Thyroid gland (tissue), 4 donors: ENCODE measurements around the gene HERC6.

ENCODE experiments used
- POLR2A ChIP-seq, 2 donors: fragments of 450-650 bp; IDR thresholded peaks; one replicate each; pipeline ENCODE4 v1.6.1; 2017; ENCODE audit warnings: antibody characterized with exemption in 2 of 2, mild to moderate bottlenecking in 2 of 2, moderate library complexity in 1 of 2
- TF ChIP-seq, protein P1 (sequence below), 6 experiments: fragments of 200-600 bp in 3 of 6; fragments of 450-650 bp in 3 of 6; sonication (generic) in 3 of 6; IDR thresholded peaks; one replicate each; pipeline ENCODE4 v1.5.1; 2016 to 2019; ENCODE audit warnings: antibody characterized with exemption in 6 of 6, mild to moderate bottlenecking in 2 of 6, inconsistent platforms in 1 of 6, moderate library complexity in 1 of 6

DNA sequence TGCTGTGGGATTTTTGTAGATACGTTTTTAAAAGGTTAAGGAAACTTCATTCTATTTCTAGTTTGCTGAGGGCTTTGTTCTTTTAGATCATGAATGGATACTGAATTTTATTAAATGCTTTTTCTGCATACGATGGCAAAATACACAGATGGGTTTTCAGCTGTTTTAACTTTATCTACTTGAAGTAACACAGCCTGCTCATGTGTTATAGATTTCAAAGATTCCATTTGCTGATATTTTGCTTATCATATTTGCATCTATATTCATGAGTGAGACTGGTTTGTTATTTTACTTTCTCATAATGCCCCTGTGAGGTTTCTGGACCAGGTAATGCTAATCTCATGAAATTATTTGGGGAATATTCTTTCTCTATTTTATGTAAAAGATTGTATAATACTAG is 43.8 kb downstream of the HERC6 start:
- TF ChIP-seq, protein P1, sequence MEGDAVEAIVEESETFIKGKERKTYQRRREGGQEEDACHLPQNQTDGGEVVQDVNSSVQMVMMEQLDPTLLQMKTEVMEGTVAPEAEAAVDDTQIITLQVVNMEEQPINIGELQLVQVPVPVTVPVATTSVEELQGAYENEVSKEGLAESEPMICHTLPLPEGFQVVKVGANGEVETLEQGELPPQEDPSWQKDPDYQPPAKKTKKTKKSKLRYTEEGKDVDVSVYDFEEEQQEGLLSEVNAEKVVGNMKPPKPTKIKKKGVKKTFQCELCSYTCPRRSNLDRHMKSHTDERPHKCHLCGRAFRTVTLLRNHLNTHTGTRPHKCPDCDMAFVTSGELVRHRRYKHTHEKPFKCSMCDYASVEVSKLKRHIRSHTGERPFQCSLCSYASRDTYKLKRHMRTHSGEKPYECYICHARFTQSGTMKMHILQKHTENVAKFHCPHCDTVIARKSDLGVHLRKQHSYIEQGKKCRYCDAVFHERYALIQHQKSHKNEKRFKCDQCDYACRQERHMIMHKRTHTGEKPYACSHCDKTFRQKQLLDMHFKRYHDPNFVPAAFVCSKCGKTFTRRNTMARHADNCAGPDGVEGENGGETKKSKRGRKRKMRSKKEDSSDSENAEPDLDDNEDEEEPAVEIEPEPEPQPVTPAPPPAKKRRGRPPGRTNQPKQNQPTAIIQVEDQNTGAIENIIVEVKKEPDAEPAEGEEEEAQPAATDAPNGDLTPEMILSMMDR (IDR thresholded peaks at IDR 0.05), result no peak
- TF ChIP-seq POLR2A (IDR thresholded peaks at IDR 0.05), result no peak
